Vagina (tissue), 2 donors: ENCODE data around the gene CELA2B.

Experiments used
- CTCF ChIP-seq, 3 experiments: fragments of 450-650 bp in 2 of 3; fragments of 200-600 bp in 1 of 3; sonication (generic) in 1 of 3; IDR thresholded peaks; one replicate each; pipeline ENCODE4 v1.5.1; 2017 to 2019; ENCODE audit warnings: antibody characterized with exemption in 3 of 3, mild to moderate bottlenecking in 2 of 3, moderate library complexity in 2 of 3
- POLR2A ChIP-seq, 2 donors: fragments of 450-650 bp; IDR thresholded peaks; one replicate each; pipeline ENCODE4 v1.6.1; 2017; ENCODE audit warnings: antibody characterized with exemption in 2 of 2, mild to moderate bottlenecking in 2 of 2, moderate library complexity in 2 of 2
- POLR2AphosphoS5 ChIP-seq, 2 donors: sonication (generic); formaldehyde crosslinking; IDR thresholded peaks; one replicate each; pipeline ENCODE4 v1.9.0; 2017; ENCODE audit warnings: antibody characterized with exemption in 2 of 2, mild to moderate bottlenecking in 2 of 2, low read depth in 1 of 2; ENCODE audit not compliant: insufficient read depth in 1 of 2

GRCh38 chr1:15525050-15526020 lies 49.4 kb downstream of the CELA2B start:
- TF ChIP-seq POLR2AphosphoS5 (IDR thresholded peaks at IDR 0.05; ENCODE audit: insufficient read depth in 1 of 2, low read depth in 1 of 2) (no peak), CTCF (IDR thresholded peaks at IDR 0.05) (no peak), POLR2A (IDR thresholded peaks at IDR 0.05) (no peak)
